DOHH2 (cell line): ENCODE data around the gene FGFBP3.
A peak's percentile ranks its signal among the peaks of the same experiment; 100 is the strongest.

ENCODE experiments used
- H3F3A ChIP-seq: fragments of 200-600 bp; sonication (generic), shearing (Covaris generic); 2 replicates; pipeline ENCODE4 v1.6.0; 2016; ENCODE audit warnings: antibody characterized with exemption, mild to moderate bottlenecking; ENCODE audit not compliant: control insufficient read depth, insufficient read depth
- H3K27ac ChIP-seq: fragments of 200-600 bp; sonication (generic); 2 replicates; pipeline ENCODE4 v1.5.1; 2014; ENCODE audit warnings: low read depth, mild to moderate bottlenecking, low read length, moderate library complexity
- H3K27me3 ChIP-seq: fragments of 200-600 bp; sonication (generic); 2 replicates; pipeline ENCODE4 v1.6.1; 2014; ENCODE audit warnings: mild to moderate bottlenecking, low read length, mixed read lengths; ENCODE audit not compliant: control insufficient read depth
- H3K36me3 ChIP-seq: fragments of 200-600 bp; sonication (generic); 2 replicates; pipeline ENCODE4 v1.6.1; 2014; ENCODE audit warnings: mild to moderate bottlenecking, low read length, moderate library complexity, mixed read lengths; ENCODE audit not compliant: control insufficient read depth
- H3K4me1 ChIP-seq: fragments of 200-600 bp; sonication (generic); 2 replicates; pipeline ENCODE4 v1.6.1; 2014; ENCODE audit warnings: mild to moderate bottlenecking, low read length, mixed read lengths; ENCODE audit not compliant: control insufficient read depth
- H3K4me2 ChIP-seq: fragments of 200-600 bp; sonication (generic); 2 replicates; pipeline ENCODE4 v1.6.0; 2014; ENCODE audit warnings: mild to moderate bottlenecking, low read length, moderate library complexity
- H3K4me3 ChIP-seq: fragments of 200-600 bp; sonication (generic); 2 replicates; pipeline ENCODE4 v1.5.1; 2014; ENCODE audit warnings: mild to moderate bottlenecking, low read length, mixed read lengths
- H3K79me2 ChIP-seq: fragments of 200-600 bp; sonication (generic); 2 replicates; pipeline ENCODE4 v1.6.1; 2014; ENCODE audit warnings: mild to moderate bottlenecking, low read length, mixed read lengths; ENCODE audit not compliant: control insufficient read depth
- H3K9me2 ChIP-seq: fragments of 200-600 bp; sonication (generic); replicated peaks from 2 replicates; pipeline ENCODE4 v1.6.1; 2014; ENCODE audit warnings: mild to moderate bottlenecking, low read length, mixed read lengths; ENCODE audit not compliant: control insufficient read depth
- H3K9me3 ChIP-seq: fragments of 200-600 bp; sonication (generic); 2 replicates; pipeline ENCODE4 v1.6.1; 2014; ENCODE audit warnings: antibody characterized with exemption, low read length, mixed read lengths; ENCODE audit not compliant: control insufficient read depth, insufficient read depth
- H4K20me1 ChIP-seq: fragments of 200-600 bp; sonication (generic); 2 replicates; pipeline ENCODE4 v1.6.0; 2014; ENCODE audit warnings: low read depth, mild to moderate bottlenecking, antibody characterized with exemption, low read length, moderate library complexity; ENCODE audit not compliant: control insufficient read depth, insufficient read depth
- EZH2phosphoT487 ChIP-seq: fragments of 200-600 bp; sonication (generic); IDR thresholded peaks from 2 replicates; pipeline ENCODE4 v1.6.1; 2017; ENCODE audit warnings: borderline replicate concordance, mild to moderate bottlenecking, antibody characterized with exemption, low read length, moderate library complexity, mixed read lengths
- TF ChIP-seq, protein P1 (sequence below): fragments of 200-600 bp; sonication (generic); IDR thresholded peaks from one replicate; pipeline ENCODE4 v1.5.1; 2014; ENCODE audit warnings: antibody characterized with exemption, mild to moderate bottlenecking, low read depth, low read length; ENCODE audit not compliant: poor library complexity, severe bottlenecking

FGFBP3 gene

DNA sequence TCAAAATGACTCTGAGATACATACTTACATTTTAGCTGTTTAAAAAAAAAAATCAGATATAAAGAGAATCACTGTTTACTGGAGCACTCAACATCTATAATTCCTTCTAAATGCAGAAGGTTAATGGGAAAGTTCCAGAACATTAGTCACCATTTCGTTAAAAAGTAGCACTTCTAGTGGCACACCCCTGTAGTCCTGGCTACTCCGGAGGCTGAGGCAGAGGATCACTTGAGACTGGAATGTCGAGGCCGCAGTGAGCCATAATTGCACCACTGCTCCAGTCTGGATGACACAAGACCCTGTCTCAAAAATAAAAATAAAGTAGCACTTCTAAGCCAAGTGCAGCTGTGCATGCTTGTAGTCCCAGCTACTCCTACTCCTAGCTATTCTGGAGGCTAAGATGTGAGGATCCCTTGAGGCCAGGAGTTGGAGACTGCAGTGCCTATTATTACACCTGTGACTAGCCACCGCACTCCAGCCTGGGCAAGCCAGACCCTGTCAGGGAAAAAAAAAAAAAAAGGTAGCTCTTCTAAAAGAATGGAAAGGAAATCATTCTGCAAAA lies 2.2 kb downstream of the FGFBP3 start:
- H3K79me2 ChIP-seq: peaks cover 14% of the 10 kb centered on the region
- H3K4me1 ChIP-seq: peaks cover 17% of the 10 kb centered on the region
- no peak overlapping the region for H3K27ac ChIP-seq
- no peaks in the 10 kb centered on the region for H3K9me3 ChIP-seq
- H3K27me3 ChIP-seq: peaks cover 3% of the 10 kb centered on the region
- peaks cover 4% of the 10 kb centered on the region for H3K36me3 ChIP-seq
- H3K4me3 ChIP-seq: peak overlapping the region; percentile 75
- peak overlapping the region; percentile 100 for H3K4me2 ChIP-seq
- H4K20me1 ChIP-seq: no peaks in the 10 kb centered on the region
- peaks cover 13% of the 10 kb centered on the region for H3F3A ChIP-seq
- H3K9me2 ChIP-seq: no peaks in the 10 kb centered on the region
- TF ChIP-seq, protein P1, sequence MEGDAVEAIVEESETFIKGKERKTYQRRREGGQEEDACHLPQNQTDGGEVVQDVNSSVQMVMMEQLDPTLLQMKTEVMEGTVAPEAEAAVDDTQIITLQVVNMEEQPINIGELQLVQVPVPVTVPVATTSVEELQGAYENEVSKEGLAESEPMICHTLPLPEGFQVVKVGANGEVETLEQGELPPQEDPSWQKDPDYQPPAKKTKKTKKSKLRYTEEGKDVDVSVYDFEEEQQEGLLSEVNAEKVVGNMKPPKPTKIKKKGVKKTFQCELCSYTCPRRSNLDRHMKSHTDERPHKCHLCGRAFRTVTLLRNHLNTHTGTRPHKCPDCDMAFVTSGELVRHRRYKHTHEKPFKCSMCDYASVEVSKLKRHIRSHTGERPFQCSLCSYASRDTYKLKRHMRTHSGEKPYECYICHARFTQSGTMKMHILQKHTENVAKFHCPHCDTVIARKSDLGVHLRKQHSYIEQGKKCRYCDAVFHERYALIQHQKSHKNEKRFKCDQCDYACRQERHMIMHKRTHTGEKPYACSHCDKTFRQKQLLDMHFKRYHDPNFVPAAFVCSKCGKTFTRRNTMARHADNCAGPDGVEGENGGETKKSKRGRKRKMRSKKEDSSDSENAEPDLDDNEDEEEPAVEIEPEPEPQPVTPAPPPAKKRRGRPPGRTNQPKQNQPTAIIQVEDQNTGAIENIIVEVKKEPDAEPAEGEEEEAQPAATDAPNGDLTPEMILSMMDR: no peak
- TF ChIP-seq EZH2phosphoT487: no peak

- Histone ChIP-seq H3K27ac (no peak overlapping the region), H3K4me1 (peaks cover under 1% of the 10 kb centered on the region), H3K36me3 (peaks cover 4% of the 10 kb centered on the region), H3K79me2 (peaks cover under 1% of the 10 kb centered on the region), H3F3A (peaks cover 6% of the 10 kb centered on the region; the same call in 1 of the 2 replicates), H4K20me1 (no peaks in the 10 kb centered on the region), H3K9me2 (no peaks in the 10 kb centered on the region), H3K27me3 (no peaks in the 10 kb centered on the region), H3K9me3 (no peaks in the 10 kb centered on the region), H3K4me3 (no peak overlapping the region), H3K4me2 (no peak overlapping the region)
- TF ChIP-seq, protein P1: no peak
- TF ChIP-seq EZH2phosphoT487: no peak
Measured at GRCh38 chr10:91901784-91902677, 7.3 kb downstream of the FGFBP3 start.

GRCh38 chr10:91897421-91897820 lies 11.9 kb downstream of the FGFBP3 start:
- Histone ChIP-seq H3K4me3 (no peak overlapping the region), H3K36me3 (no peaks in the 10 kb centered on the region), H4K20me1 (no peaks in the 10 kb centered on the region), H3K79me2 (no peaks in the 10 kb centered on the region), H3K4me1 (no peaks in the 10 kb centered on the region), H3K27ac (no peak overlapping the region), H3K27me3 (no peaks in the 10 kb centered on the region), H3K9me3 (no peaks in the 10 kb centered on the region), H3K9me2 (no peaks in the 10 kb centered on the region), H3K4me2 (no peak overlapping the region), H3F3A (peaks cover 1% of the 10 kb centered on the region; the same call in 1 of the 2 replicates)
- TF ChIP-seq, protein P1: no peak
